HEK293 (cell line): ENCODE measurements around the gene RNF149.

Experiments
- CTCF ChIP-seq: fragments of 450-650 bp; formaldehyde crosslinking; IDR thresholded peaks from 2 replicates; pipeline ENCODE4 v1.5.1; 2016; ENCODE audit warnings: missing biosample characterization, missing genetic modification characterization
- ELK4 ChIP-seq: IDR thresholded peaks from 2 replicates; pipeline ENCODE4 v1.6.1; 2011; ENCODE audit warnings: mild to moderate bottlenecking, low read depth, low read length, borderline replicate concordance
- MZF1 ChIP-seq: fragments of 450-650 bp; formaldehyde crosslinking; IDR thresholded peaks from 2 replicates; pipeline ENCODE4 v1.5.1; 2017; ENCODE audit warnings: missing biosample characterization, missing genetic modification characterization, borderline replicate concordance
- ZBTB21 ChIP-seq: fragments of 450-650 bp; formaldehyde crosslinking; IDR thresholded peaks from 2 replicates; pipeline ENCODE4 v1.5.1; 2017; ENCODE audit warnings: missing biosample characterization, missing genetic modification characterization
- ZNF174 ChIP-seq: fragments of 450-650 bp; formaldehyde crosslinking; IDR thresholded peaks from 2 replicates; pipeline ENCODE4 v1.5.0; 2017; ENCODE audit warnings: missing biosample characterization, mild to moderate bottlenecking, missing genetic modification characterization
- ZNF214 ChIP-seq: fragments of 450-650 bp; formaldehyde crosslinking; IDR thresholded peaks from 2 replicates; pipeline ENCODE4 v1.5.1; 2017; ENCODE audit warnings: missing biosample characterization, mild to moderate bottlenecking, missing genetic modification characterization, borderline replicate concordance
- ZNF274 ChIP-seq, 2 experiments: fragments of 200-500 bp in 1 of 2; fragments of 450-650 bp in 1 of 2; sonication (Bioruptor generic) in 1 of 2; formaldehyde crosslinking in 1 of 2; IDR thresholded peaks; 2 replicates each; pipeline versions ENCODE4 v1.5.1 to v1.6.1; 2014 to 2016; ENCODE audit warnings: borderline replicate concordance in 1 of 2, inconsistent platforms in 1 of 2, low read length in 1 of 2, missing biosample characterization in 1 of 2, missing genetic modification characterization in 1 of 2
- ZNF645 ChIP-seq: fragments of 450-650 bp; formaldehyde crosslinking; IDR thresholded peaks from 2 replicates; pipeline ENCODE4; 2016; ENCODE audit warnings: missing biosample characterization, missing genetic modification characterization
- ZNF768 ChIP-seq: fragments of 450-650 bp; formaldehyde crosslinking; IDR thresholded peaks from 2 replicates; pipeline ENCODE4 v1.5.1; 2018; ENCODE audit warnings: missing biosample characterization, mild to moderate bottlenecking, missing genetic modification characterization

GRCh38 chr2:101305492-101306078 is 2.9 kb downstream of the RNF149 start:
- TF ChIP-seq ELK4 (no peak), ZBTB21 (tag by site-specific recombination) (no peak), ZNF768 (tag by site-specific recombination) (no peak), ZNF174 (tag by site-specific recombination) (no peak), ZNF274 (IDR thresholded peaks at IDR 0.05; ENCODE audit: low read length) (no peak), ZNF274 (tag by site-specific recombination; IDR thresholded peaks at IDR 0.05; ENCODE audit: borderline replicate concordance) (no peak), CTCF (no peak), MZF1 (no peak), ZNF645 (tag by site-specific recombination) (no peak), ZNF214 (tag by site-specific recombination) (no peak)
